IMR-90 (cell line): ENCODE results near the gene ITGA1. TPM values are rescaled to one million over a fixed set of nuclear protein-coding genes. Genes with fewer than 3 reads are reported as not detected.

Experiments used
- ATAC-seq: fragments of 200-7000 bp; cut with Tn5 transposase; 2 replicates; pipeline ENCODE4 v1.9.1; 2020; ENCODE audit warnings: low read depth, mild to moderate bottlenecking, moderate library complexity
- BruUV-seq: library from RNA; stranded (reverse); fragments of 400-500 nt; replicated peaks from 2 replicates; lab custom pipeline; 2021; lab: Mats Ljungman, UMichigan
- CTCF ChIA-PET: fragments of 300-600 bp; formaldehyde crosslinking; extraction: SDS; loops from one replicate; lab custom pipeline; 2021; ENCODE audit warnings: antibody characterized with exemption; lab: Yijun Ruan, JAX
- POLR2A ChIA-PET: fragments of 300-600 bp; sonication (Branson Sonifier 250); formaldehyde crosslinking; loops from one replicate; lab custom pipeline; 2022; ENCODE audit warnings: antibody characterized with exemption; ENCODE audit not compliant: unreplicated experiment; lab: Charles Lee
- DNase-seq: peaks from one replicate; pipeline ENCODE4 v3.0.0; 2013
- H2AFZ ChIP-seq: replicated peaks from 2 replicates; pipeline ENCODE3; 2013; ENCODE audit warnings: low read length, mild to moderate bottlenecking; ENCODE audit not compliant: poor library complexity
- H2AK5ac ChIP-seq: 2 replicates; pipeline ENCODE4 v1.6.1; 2013; ENCODE audit warnings: low read depth, low read length, inconsistent platforms
- H2AK9ac ChIP-seq: replicated peaks from 2 replicates; pipeline ENCODE3; 2013; ENCODE audit warnings: mild to moderate bottlenecking, low read depth, low read length, moderate library complexity; ENCODE audit not compliant: poor library complexity
- H2BK120ac ChIP-seq: 2 replicates; pipeline ENCODE4 v1.6.1; 2013; ENCODE audit warnings: low read depth, low read length, inconsistent platforms
- H2BK15ac ChIP-seq: 3 replicates; pipeline ENCODE4 v1.6.1; 2013; ENCODE audit warnings: low read depth, low read length, inconsistent platforms
- H2BK20ac ChIP-seq: 2 replicates; pipeline ENCODE4 v1.6.1; 2013; ENCODE audit warnings: low read depth, mild to moderate bottlenecking, inconsistent platforms, low read length, moderate library complexity
- H2BK5ac ChIP-seq: 2 replicates; pipeline ENCODE4 v1.6.1; 2013; ENCODE audit warnings: mild to moderate bottlenecking, low read depth, low read length, inconsistent platforms; ENCODE audit not compliant: poor library complexity, severe bottlenecking
- H3K14ac ChIP-seq: replicated peaks from 2 replicates; pipeline ENCODE4 v1.6.1; 2013; ENCODE audit warnings: low read depth, low read length, inconsistent platforms
- H3K18ac ChIP-seq: 2 replicates; pipeline ENCODE4 v1.6.1; 2013; ENCODE audit warnings: low read depth, low read length, control low read depth
- H3K23ac ChIP-seq: 2 replicates; pipeline ENCODE4 v1.6.1; 2013; ENCODE audit warnings: low read depth, low read length, inconsistent platforms
- H3K27ac ChIP-seq: 2 replicates; pipeline ENCODE4 v1.5.1; 2013; ENCODE audit warnings: mild to moderate bottlenecking, control low read depth, low read length; ENCODE audit not compliant: insufficient read depth
- H3K27me3 ChIP-seq: 2 replicates; pipeline ENCODE4 v1.6.1; 2013; ENCODE audit warnings: low read length; ENCODE audit not compliant: control insufficient read depth, insufficient read depth
- H3K36me3 ChIP-seq: 2 replicates; pipeline ENCODE4 v1.6.1; 2013; ENCODE audit warnings: low read length, mixed read lengths; ENCODE audit not compliant: control insufficient read depth, insufficient read depth
- H3K4ac ChIP-seq: 2 replicates; pipeline ENCODE4 v1.6.1; 2013; ENCODE audit warnings: low read depth, low read length, inconsistent platforms
- H3K4me1 ChIP-seq: 2 replicates; pipeline ENCODE4 v1.6.1; 2013; ENCODE audit warnings: low read length, mixed read lengths; ENCODE audit not compliant: control insufficient read depth, insufficient read depth
- H3K4me2 ChIP-seq: 2 replicates; pipeline ENCODE4 v1.6.1; 2013; ENCODE audit warnings: low read depth, mild to moderate bottlenecking, control low read depth, low read length, moderate library complexity
- H3K4me3 ChIP-seq: 2 replicates; pipeline ENCODE4 v1.5.1; 2013; ENCODE audit warnings: low read depth, mild to moderate bottlenecking, control low read depth, low read length, moderate library complexity; ENCODE audit not compliant: insufficient read depth
- H3K56ac ChIP-seq: 2 replicates; pipeline ENCODE4 v1.6.1; 2013; ENCODE audit warnings: low read length, inconsistent platforms; ENCODE audit not compliant: insufficient read depth; ENCODE audit errors: extremely low read depth
- H3K79me1 ChIP-seq, 2 experiments: 2 replicates each; pipeline ENCODE4 v1.6.1; 2013; ENCODE audit warnings: low read length in 2 of 2, inconsistent platforms in 1 of 2, low read depth in 1 of 2
- H3K9ac ChIP-seq: 2 replicates; pipeline ENCODE4 v1.6.1; 2013; ENCODE audit warnings: low read depth, low read length, control low read depth
- H3K9me1 ChIP-seq: 2 replicates; pipeline ENCODE4 v1.6.1; 2013; ENCODE audit warnings: low read length, inconsistent platforms; ENCODE audit not compliant: insufficient read depth
- H3K9me3 ChIP-seq: 2 replicates; pipeline ENCODE4 v1.6.1; 2013; ENCODE audit warnings: low read length; ENCODE audit not compliant: control insufficient read depth, insufficient read depth
- H4K20me1 ChIP-seq: 2 replicates; pipeline ENCODE4 v1.6.1; 2013; ENCODE audit warnings: low read length, inconsistent platforms; ENCODE audit not compliant: insufficient read depth
- H4K5ac ChIP-seq: 2 replicates; pipeline ENCODE4 v1.6.1; 2013; ENCODE audit warnings: mild to moderate bottlenecking, low read depth, low read length, control low read depth
- H4K8ac ChIP-seq, 2 experiments: 2 replicates each; pipeline ENCODE4 v1.6.1; 2013; ENCODE audit warnings: low read depth in 2 of 2, low read length in 2 of 2, control low read depth in 1 of 2, inconsistent platforms in 1 of 2
- H4K91ac ChIP-seq: 2 replicates; pipeline ENCODE4 v1.6.1; 2013; ENCODE audit warnings: low read depth, low read length, inconsistent platforms; ENCODE audit not compliant: insufficient read depth
- BHLHE40 ChIP-seq: fragments of 150-350 bp; IDR thresholded peaks from 2 replicates; pipeline ENCODE4 v1.6.1; 2016; ENCODE audit warnings: mild to moderate bottlenecking, low read depth, low read length
- CEBPB ChIP-seq: IDR thresholded peaks from 2 replicates; pipeline ENCODE4 v1.6.1; 2012; ENCODE audit warnings: low read depth, low read length, improper control_type of control experiment
- CHD1 ChIP-seq: IDR thresholded peaks from 2 replicates; pipeline ENCODE4 v1.6.1; 2012; ENCODE audit warnings: low read depth, low read length, improper control_type of control experiment
- CTCF ChIP-seq: conservative IDR thresholded peaks from 2 replicates; pipeline ENCODE4 v1.5.1; 2012; ENCODE audit warnings: mild to moderate bottlenecking, low read depth, low read length, improper control_type of control experiment
- ELK1 ChIP-seq: fragments of 150-350 bp; IDR thresholded peaks from 2 replicates; pipeline ENCODE4 v1.6.1; 2016; ENCODE audit warnings: low read depth, mild to moderate bottlenecking, low read length, moderate library complexity, borderline replicate concordance
- MAFK ChIP-seq: IDR thresholded peaks from 2 replicates; pipeline ENCODE4 v1.6.1; 2012; ENCODE audit warnings: low read depth, low read length, improper control_type of control experiment
- MAZ ChIP-seq: IDR thresholded peaks from 2 replicates; pipeline ENCODE4 v1.6.1; 2012; ENCODE audit warnings: low read depth, mild to moderate bottlenecking, low read length, improper control_type of control experiment, moderate library complexity, borderline replicate concordance
- MXI1 ChIP-seq: IDR thresholded peaks from 2 replicates; pipeline ENCODE4 v1.6.1; 2012; ENCODE audit warnings: low read depth, mild to moderate bottlenecking, low read length, moderate library complexity, borderline replicate concordance
- NFE2L2 ChIP-seq: fragments of 150-350 bp; IDR thresholded peaks from 2 replicates; pipeline ENCODE4 v1.6.1; 2016; ENCODE audit warnings: low read depth, mild to moderate bottlenecking, low read length
- POLR2A ChIP-seq: IDR thresholded peaks from 2 replicates; pipeline ENCODE4 v1.6.1; 2012; ENCODE audit warnings: mild to moderate bottlenecking, low read depth, low read length
- RCOR1 ChIP-seq: IDR thresholded peaks from 2 replicates; pipeline ENCODE4 v1.6.1; 2012; ENCODE audit warnings: mild to moderate bottlenecking, low read length, improper control_type of control experiment; ENCODE audit not compliant: insufficient replicate concordance
- RFX5 ChIP-seq: IDR thresholded peaks from 2 replicates; pipeline ENCODE4 v1.8.0; 2012; ENCODE audit warnings: low read depth, mild to moderate bottlenecking, low read length, moderate library complexity
- SMC3 ChIP-seq: fragments of 150-350 bp; IDR thresholded peaks from 2 replicates; pipeline ENCODE4 v1.6.1; 2016; ENCODE audit warnings: low read depth, mild to moderate bottlenecking, antibody characterized with exemption, low read length, moderate library complexity
- WGBS, 2 experiments: methylation state at CpG; one replicate each; pipeline versions ENCODE4 v1.1.5 to v1.1.7; 2013; ENCODE audit warnings: missing lambda C conversion rate in 2 of 2; ENCODE audit not compliant: insufficient read length in 1 of 2; ENCODE audit errors: extremely low coverage in 2 of 2; 5-methylcytosine and 5-hydroxymethylcytosine counted together
- dilution Hi-C: fragments of 300-500 bp; cut with HindIII; formaldehyde crosslinking; loops from one replicate; pipeline ENCODE4 v1.14.3; 2018; ENCODE audit warnings: low sequenced_read_pairs; ENCODE audit not compliant: unreplicated experiment
- in situ Hi-C: fragments of 300-500 bp; cut with MboI; formaldehyde crosslinking; loops from 3 replicates; pipeline ENCODE4 v1.14.3; 2019; ENCODE audit warnings: low sequenced_read_pairs, inconsistent platforms, mixed read lengths
- intact Hi-C: fragments of 100-400 bp; cut with micrococcal nuclease; formaldehyde crosslinking; loops from 2 replicates; pipeline ENCODE4 v1.10.0; 2022
- polyA plus RNA-seq, 3 experiments: library from polyadenylated mRNA; depleted of rRNA; stranded (reverse); fragments of >200 nt; gene quantifications; 2 replicates each; pipeline ENCODE4 v1.2.3, GENCODE V29; 2012; ENCODE audit warnings: low replicate concordance in 1 of 3
- total RNA-seq: library from RNA; depleted of rRNA; stranded (reverse); fragments of >200 nt; gene quantifications from 2 replicates; pipeline ENCODE4 v1.2.3, GENCODE V29; 2012

Gene ITGA1
- total and polyA plus RNA-seq, 2 of the 4 experiments (the other 2 are of a cell fraction), result 22.3 to 95.2 TPM

GRCh38 chr5:52924456-52924855 lies 136.7 kb downstream of the ITGA1 start:
- H2BK5ac ChIP-seq, result no peak overlapping the region
- ChIA-PET POLR2A (no interaction called here), CTCF (no interaction called here)
- no peak overlapping the region for H2AK5ac ChIP-seq
- H2BK15ac ChIP-seq, result no peak overlapping the region
- no peak overlapping the region for H4K5ac ChIP-seq
- H3K9ac ChIP-seq, result no peak overlapping the region
- 78% methylated on average over 4 of the region's 8 CpGs; no CpG with 5 or more reads in 1 of the 2 experiments for whole genome bisulfite sequencing, 2 experiments
- no peaks in the 10 kb centered on the region for H4K20me1 ChIP-seq
- no peak overlapping the region for H3K4ac ChIP-seq
- H3K14ac ChIP-seq, result no peak overlapping the region
- H3K18ac ChIP-seq, result no peak overlapping the region
- H2BK20ac ChIP-seq, result no peak overlapping the region
- DNase-seq (no peak), ATAC-seq (no peak)
- H3K79me1 ChIP-seq, result peaks cover 3 to 8% of the 10 kb centered on the region in 2 experiments; a peak in 2 of 4 replicates
- BruUV-seq, result no TSS peak
- peaks cover 12% of the 10 kb centered on the region; the same call in 1 of the 2 replicates for H3K9me1 ChIP-seq
- no peak overlapping the region for H3K4me3 ChIP-seq
- H2AFZ ChIP-seq, result no peak overlapping the region
- no peak overlapping the region for H4K91ac ChIP-seq
- no peak overlapping the region for H3K23ac ChIP-seq
- no peak overlapping the region for H3K27ac ChIP-seq
- H2BK120ac ChIP-seq, result no peak overlapping the region
- H2AK9ac ChIP-seq, result no peak overlapping the region
- peaks cover 2% of the 10 kb centered on the region; the same call in 1 of the 2 replicates for H3K4me1 ChIP-seq
- dilution Hi-C loops (no loop called here), intact Hi-C loops (no loop called here), in situ Hi-C loops (loop anchor here (25.0 kb wide), 1 partner anchor 1962 kb away; no protein-coding TSS in a partner anchor)
- H3K36me3 ChIP-seq, result peaks cover 24% of the 10 kb centered on the region
- no peak overlapping the region for H3K56ac ChIP-seq
- no peak overlapping the region for H3K4me2 ChIP-seq
- TF ChIP-seq BHLHE40 (no peak), MAFK (no peak), MAZ (no peak), RFX5 (no peak), CEBPB (no peak), RCOR1 (no peak), CHD1 (no peak), MXI1 (no peak), CTCF (no peak), NFE2L2 (no peak), SMC3 (no peak), ELK1 (no peak), POLR2A (no peak)
- H3K27me3 ChIP-seq, result no peaks in the 10 kb centered on the region
- H3K9me3 ChIP-seq, result no peaks in the 10 kb centered on the region
- H4K8ac ChIP-seq, result no peak overlapping the region
